T-helper 1 cell treated with Interleukin-12 subunit alpha and Interleukin-12 subunit beta and Interleukin-4 antibody, amounts not matched to agents 30 μg/mL and 1 μg/mL, for 36 hours (primary cell): ENCODE data around the gene ZNF326.
"Not testable (repeated sequence)": the region's sequence is repeated elsewhere in the genome, so short reads cannot be mapped to it uniquely, and the experiment has no call there.

ENCODE experiments used
- H3K27ac Mint-ChIP-seq: one replicate; pipeline ENCODE4 v1.8.0; 2021; ENCODE audit warnings: mild to moderate bottlenecking, mixed read lengths
- H3K27me3 Mint-ChIP-seq: one replicate; pipeline ENCODE4 v1.8.0; 2021; ENCODE audit warnings: low read depth, mixed read lengths
- H3K36me3 Mint-ChIP-seq: one replicate; pipeline ENCODE4 v1.8.0; 2021; ENCODE audit warnings: low read depth, mixed read lengths
- H3K4me1 Mint-ChIP-seq: one replicate; pipeline ENCODE4 v1.8.0; 2021; ENCODE audit warnings: low read depth, mixed read lengths
- H3K4me3 Mint-ChIP-seq: one replicate; pipeline ENCODE4 v1.8.0; 2021; ENCODE audit warnings: mild to moderate bottlenecking, moderate library complexity, mixed read lengths
- H3K9me3 Mint-ChIP-seq: one replicate; pipeline ENCODE4 v1.8.0; 2021; ENCODE audit warnings: mixed read lengths

ZNF326 gene

GRCh38 chr1:89980605-89981004 is 14.3 kb upstream of the ZNF326 start:
- Mint-ChIP-seq H3K36me3 (no peaks in the 10 kb centered on the region), H3K27me3 (peaks cover 4% of the 10 kb centered on the region), H3K4me1 (no peaks in the 10 kb centered on the region), H3K9me3 (no peaks in the 10 kb centered on the region), H3K4me3 (no peak overlapping the region), H3K27ac (no peak overlapping the region)

- H3K9me3 Mint-ChIP-seq, H3K4me1 Mint-ChIP-seq, H3K4me3 Mint-ChIP-seq, H3K36me3 Mint-ChIP-seq, H3K27ac Mint-ChIP-seq, H3K27me3 Mint-ChIP-seq: not testable (repeated sequence)
These were observed 12.1 kb upstream of the ZNF326 start for GRCh38 chr1:89982846-89983245.

- H3K4me3 Mint-ChIP-seq, H3K27me3 Mint-ChIP-seq, H3K27ac Mint-ChIP-seq, H3K36me3 Mint-ChIP-seq, H3K4me1 Mint-ChIP-seq, H3K9me3 Mint-ChIP-seq: not testable (repeated sequence)
These were observed 10.3 kb upstream of the ZNF326 start for GRCh38 chr1:89984564-89985116.

- Mint-ChIP-seq H3K36me3 (no peaks in the 10 kb centered on the region), H3K27ac (no peak overlapping the region), H3K27me3 (peaks cover 8% of the 10 kb centered on the region), H3K9me3 (no peaks in the 10 kb centered on the region), H3K4me3 (no peak overlapping the region), H3K4me1 (no peaks in the 10 kb centered on the region)
These were observed 8.9 kb upstream of the ZNF326 start for GRCh38 chr1:89986020-89986419.

- Mint-ChIP-seq H3K9me3 (no peaks in the 10 kb centered on the region), H3K27ac (no peak overlapping the region), H3K36me3 (no peaks in the 10 kb centered on the region)
These were observed 7.6 kb upstream of the ZNF326 start for GRCh38 chr1:89987159-89987819.

GRCh38 chr1:89989099-89989498 is 5.8 kb upstream of the ZNF326 start:
- Mint-ChIP-seq H3K4me3 (no peak overlapping the region), H3K27ac (no peak overlapping the region), H3K9me3 (no peaks in the 10 kb centered on the region), H3K4me1 (peaks cover 2% of the 10 kb centered on the region), H3K27me3 (peaks cover 9% of the 10 kb centered on the region), H3K36me3 (no peaks in the 10 kb centered on the region)

More at GRCh38 chr1:89987159-89987819, 7.6 kb upstream of the ZNF326 start:
- Mint-ChIP-seq H3K4me1 (no peaks in the 10 kb centered on the region), H3K27me3 (peaks cover 10% of the 10 kb centered on the region), H3K4me3 (no peak overlapping the region)

- no peak overlapping the region for H3K4me3 Mint-ChIP-seq
- peaks cover 3% of the 10 kb centered on the region for H3K4me1 Mint-ChIP-seq
- H3K27me3 Mint-ChIP-seq: peaks cover 9% of the 10 kb centered on the region
- H3K9me3 Mint-ChIP-seq: no peaks in the 10 kb centered on the region
- H3K27ac Mint-ChIP-seq: no peak overlapping the region
- no peaks in the 10 kb centered on the region for H3K36me3 Mint-ChIP-seq
These were observed 5.1 kb upstream of the ZNF326 start for GRCh38 chr1:89989799-89990198.

GRCh38 chr1:89990976-89991831 is 3.7 kb upstream of the ZNF326 start:
- H3K4me1 Mint-ChIP-seq: peaks cover 5% of the 10 kb centered on the region
- H3K27ac Mint-ChIP-seq: no peak overlapping the region
- no peaks in the 10 kb centered on the region for H3K9me3 Mint-ChIP-seq
- no peaks in the 10 kb centered on the region for H3K36me3 Mint-ChIP-seq
- H3K4me3 Mint-ChIP-seq: no peak overlapping the region
- H3K27me3 Mint-ChIP-seq: peaks cover 9% of the 10 kb centered on the region

GRCh38 chr1:89993541-89993940 is 1.4 kb upstream of the ZNF326 start:
- Mint-ChIP-seq H3K36me3 (peaks cover 4% of the 10 kb centered on the region), H3K27me3 (peaks cover 9% of the 10 kb centered on the region), H3K27ac (no peak overlapping the region), H3K4me3 (peak overlapping the region; percentile 68), H3K9me3 (no peaks in the 10 kb centered on the region), H3K4me1 (peaks cover 21% of the 10 kb centered on the region)

- no peaks in the 10 kb centered on the region for H3K9me3 Mint-ChIP-seq
- peaks cover 22% of the 10 kb centered on the region for H3K4me1 Mint-ChIP-seq
- peaks cover 5% of the 10 kb centered on the region for H3K36me3 Mint-ChIP-seq
- peak overlapping the region; percentile 97 for H3K4me3 Mint-ChIP-seq
- peak overlapping the region; percentile 88 for H3K27ac Mint-ChIP-seq
- H3K27me3 Mint-ChIP-seq: peaks cover 9% of the 10 kb centered on the region
These were observed 592 bp upstream of the ZNF326 start for GRCh38 chr1:89994231-89994804.

- H3K4me1 Mint-ChIP-seq: peaks cover 29% of the 10 kb centered on the region
- H3K27ac Mint-ChIP-seq: peak overlapping the region; percentile 94
- peaks cover 6% of the 10 kb centered on the region for H3K36me3 Mint-ChIP-seq
- H3K27me3 Mint-ChIP-seq: peaks cover 4% of the 10 kb centered on the region
- no peaks in the 10 kb centered on the region for H3K9me3 Mint-ChIP-seq
- peak overlapping the region; percentile 97 for H3K4me3 Mint-ChIP-seq
These were observed 914 bp downstream of the ZNF326 start for GRCh38 chr1:89995598-89996449.

- Mint-ChIP-seq H3K36me3 (peaks cover 7% of the 10 kb centered on the region), H3K27ac (peak overlapping the region; percentile 22), H3K4me3 (peak overlapping the region; percentile 97), H3K4me1 (peaks cover 32% of the 10 kb centered on the region), H3K27me3 (no peaks in the 10 kb centered on the region), H3K9me3 (no peaks in the 10 kb centered on the region)
These were observed 1.7 kb downstream of the ZNF326 start for GRCh38 chr1:89996450-89997110.

- H3K27me3 Mint-ChIP-seq, H3K9me3 Mint-ChIP-seq, H3K36me3 Mint-ChIP-seq, H3K4me3 Mint-ChIP-seq, H3K27ac Mint-ChIP-seq: not testable (repeated sequence)
- peaks cover 32% of the 10 kb centered on the region for H3K4me1 Mint-ChIP-seq
These were observed 2.2 kb downstream of the ZNF326 start for GRCh38 chr1:89997152-89997551.

GRCh38 chr1:89998306-89998705 is 3.4 kb downstream of the ZNF326 start:
- Mint-ChIP-seq H3K4me1 (peaks cover 31% of the 10 kb centered on the region), H3K4me3 (no peak overlapping the region), H3K9me3 (no peaks in the 10 kb centered on the region), H3K27me3 (no peaks in the 10 kb centered on the region), H3K36me3 (peaks cover 7% of the 10 kb centered on the region), H3K27ac (no peak overlapping the region)
